T-helper 2 cell treated with Interferon-gamma antibody and Interleukin-4, amounts not matched to agents 5 μg/mL and 100 μg/mL, for 36 hours (primary cell): ENCODE results near the gene RAD18.

ENCODE experiments used
- DNase-seq: peaks from one replicate; pipeline ENCODE4 v3.0.0; 2021; ENCODE audit warnings: low spot score
- H3K27ac Mint-ChIP-seq: one replicate; pipeline ENCODE4 v1.8.0; 2021; ENCODE audit warnings: mild to moderate bottlenecking, mixed read lengths
- H3K27me3 Mint-ChIP-seq: one replicate; pipeline ENCODE4 v1.8.0; 2021; ENCODE audit warnings: low read depth, mixed read lengths
- H3K36me3 Mint-ChIP-seq: one replicate; pipeline ENCODE4 v1.8.0; 2021; ENCODE audit warnings: low read depth, mixed read lengths
- H3K4me1 Mint-ChIP-seq: one replicate; pipeline ENCODE4 v1.8.0; 2021; ENCODE audit warnings: low read depth, mixed read lengths
- H3K4me3 Mint-ChIP-seq: one replicate; pipeline ENCODE4 v1.8.0; 2022; ENCODE audit warnings: mild to moderate bottlenecking, moderate library complexity, mixed read lengths
- H3K9me3 Mint-ChIP-seq: one replicate; pipeline ENCODE4 v1.8.0; 2021; ENCODE audit warnings: mixed read lengths

Gene RAD18

GRCh38 chr3:8966150-8966819, 3.0 kb upstream of the RAD18 start:
- no peaks in the 10 kb centered on the region for H3K9me3 Mint-ChIP-seq
- DNase-seq: no peak
- no peak overlapping the region for H3K27ac Mint-ChIP-seq

GRCh38 chr3:8964436-8965370, 1.4 kb upstream of the RAD18 start:
- H3K27me3 Mint-ChIP-seq: peaks cover 5% of the 10 kb centered on the region
- no peaks in the 10 kb centered on the region for H3K9me3 Mint-ChIP-seq
- H3K27ac Mint-ChIP-seq: no peak overlapping the region
- DNase-seq: no peak
- H3K4me1 Mint-ChIP-seq: peaks cover 27% of the 10 kb centered on the region
- peaks cover 14% of the 10 kb centered on the region for H3K36me3 Mint-ChIP-seq
- H3K4me3 Mint-ChIP-seq: peak overlapping the region; percentile 92

More at GRCh38 chr3:8966150-8966819, 3.0 kb upstream of the RAD18 start:
- Mint-ChIP-seq H3K27me3 (peaks cover 5% of the 10 kb centered on the region), H3K4me3 (no peak overlapping the region), H3K4me1 (peaks cover 15% of the 10 kb centered on the region), H3K36me3 (peaks cover 2% of the 10 kb centered on the region)

- Mint-ChIP-seq H3K4me3 (peak overlapping the region; percentile 92), H3K36me3 (peaks cover 29% of the 10 kb centered on the region), H3K9me3 (no peaks in the 10 kb centered on the region), H3K27me3 (peaks cover 5% of the 10 kb centered on the region), H3K27ac (peak overlapping the region; percentile 96), H3K4me1 (peaks cover 31% of the 10 kb centered on the region)
- DNase-seq: no peak
Measured at GRCh38 chr3:8962226-8962861, 928 bp downstream of the RAD18 start.

DNA sequence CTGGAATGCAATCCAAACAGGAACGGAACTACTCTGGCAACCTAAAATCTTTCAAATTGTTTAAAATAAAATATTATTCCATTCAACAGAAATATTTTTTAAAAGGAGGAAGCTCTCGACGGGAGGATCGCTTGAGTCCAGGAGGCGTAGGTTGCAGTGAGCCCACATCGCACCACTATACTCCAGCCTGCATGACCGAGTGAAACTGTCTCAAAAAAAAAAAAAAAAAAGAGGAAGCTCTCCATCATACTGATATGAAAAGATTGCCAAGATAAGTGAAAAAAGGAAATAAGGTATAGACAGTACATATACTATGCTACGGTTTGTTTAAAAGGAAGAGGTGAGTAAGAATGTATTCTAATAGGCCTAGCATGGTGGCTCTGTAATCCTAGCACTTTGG, 3.6 kb downstream of the RAD18 start:
- H3K27me3 Mint-ChIP-seq: peaks cover 2% of the 10 kb centered on the region
- peak overlapping the region; percentile 30 for H3K4me3 Mint-ChIP-seq
- H3K4me1 Mint-ChIP-seq: peaks cover 36% of the 10 kb centered on the region
- H3K9me3 Mint-ChIP-seq: no peaks in the 10 kb centered on the region
- peaks cover 39% of the 10 kb centered on the region for H3K36me3 Mint-ChIP-seq
- DNase-seq: no peak
- no peak overlapping the region for H3K27ac Mint-ChIP-seq

DNA sequence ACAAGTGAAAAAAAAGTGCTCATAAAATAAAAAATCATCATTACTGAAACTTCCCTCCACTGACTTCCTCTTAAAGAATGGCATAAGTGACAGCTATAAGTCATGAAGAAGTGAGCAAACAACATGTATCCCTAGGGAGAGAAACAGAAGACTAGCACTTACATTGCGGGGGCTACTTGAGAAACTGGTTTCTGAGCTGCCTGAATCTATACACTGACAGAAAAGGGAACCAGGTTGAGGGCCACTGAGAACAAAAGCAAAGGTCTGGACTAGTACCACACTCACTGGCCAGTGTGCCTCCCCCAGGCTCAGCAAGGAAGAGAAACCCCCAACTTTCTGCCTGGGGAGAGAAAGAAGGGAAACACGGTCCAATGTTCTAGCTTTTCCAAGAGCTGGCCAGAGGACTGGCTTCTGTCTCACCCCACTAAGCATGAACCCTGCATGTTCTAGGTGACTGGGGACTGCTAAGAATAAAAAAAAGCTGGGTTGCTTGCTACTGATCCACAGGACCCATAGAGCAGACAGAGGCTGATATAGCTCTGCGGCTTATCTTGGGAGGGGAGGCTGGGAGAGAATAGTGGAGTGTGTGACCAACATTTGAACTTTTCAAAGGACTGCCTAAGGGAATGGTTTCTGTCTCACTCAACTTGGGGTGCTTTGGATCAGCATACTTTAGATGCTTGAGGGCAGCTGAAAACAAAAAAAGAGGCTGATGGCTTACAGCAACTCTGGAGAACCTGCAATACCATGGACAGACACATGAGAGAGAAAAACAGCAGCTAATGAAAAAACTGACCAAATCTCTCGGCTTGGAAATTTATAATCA, 8.1 kb downstream of the RAD18 start:
- H3K9me3 Mint-ChIP-seq: no peaks in the 10 kb centered on the region
- H3K27ac Mint-ChIP-seq: no peak overlapping the region
- no peak for DNase-seq
- no peaks in the 10 kb centered on the region for H3K27me3 Mint-ChIP-seq
- peaks cover 34% of the 10 kb centered on the region for H3K36me3 Mint-ChIP-seq
- peaks cover 19% of the 10 kb centered on the region for H3K4me1 Mint-ChIP-seq
- no peak overlapping the region for H3K4me3 Mint-ChIP-seq

- H3K9me3 Mint-ChIP-seq: no peaks in the 10 kb centered on the region
- peaks cover 21% of the 10 kb centered on the region for H3K36me3 Mint-ChIP-seq
- H3K27ac Mint-ChIP-seq: no peak overlapping the region
- H3K4me3 Mint-ChIP-seq: no peak overlapping the region
- no peak for DNase-seq
- peaks cover 20% of the 10 kb centered on the region for H3K4me1 Mint-ChIP-seq
- no peaks in the 10 kb centered on the region for H3K27me3 Mint-ChIP-seq
Measured at GRCh38 chr3:8953313-8953712, 10.0 kb downstream of the RAD18 start.

DNA sequence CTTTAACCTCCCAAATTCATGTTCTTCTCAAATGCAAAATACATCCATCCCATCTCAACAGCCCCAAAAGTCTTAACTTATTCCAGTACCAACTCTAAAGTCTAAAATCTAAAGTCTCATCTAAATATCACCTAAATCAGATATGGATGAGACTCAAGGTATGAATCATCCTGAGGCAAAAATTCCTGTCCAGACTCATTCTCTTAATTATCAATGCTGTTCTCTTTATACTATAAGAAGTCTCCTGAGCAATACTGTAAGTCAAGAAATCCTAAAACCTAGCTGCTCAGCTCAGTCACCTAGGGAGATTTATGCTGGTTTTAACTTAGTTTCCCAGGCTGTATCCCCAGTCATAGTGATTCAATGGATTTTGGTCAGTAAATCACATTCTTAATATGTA, 11.1 kb downstream of the RAD18 start:
- H3K27ac Mint-ChIP-seq: no peak overlapping the region
- no peak overlapping the region for H3K4me3 Mint-ChIP-seq
- no peaks in the 10 kb centered on the region for H3K27me3 Mint-ChIP-seq
- no peaks in the 10 kb centered on the region for H3K9me3 Mint-ChIP-seq
- peaks cover 17% of the 10 kb centered on the region for H3K4me1 Mint-ChIP-seq
- no peak for DNase-seq
- H3K36me3 Mint-ChIP-seq: peaks cover 17% of the 10 kb centered on the region

DNA sequence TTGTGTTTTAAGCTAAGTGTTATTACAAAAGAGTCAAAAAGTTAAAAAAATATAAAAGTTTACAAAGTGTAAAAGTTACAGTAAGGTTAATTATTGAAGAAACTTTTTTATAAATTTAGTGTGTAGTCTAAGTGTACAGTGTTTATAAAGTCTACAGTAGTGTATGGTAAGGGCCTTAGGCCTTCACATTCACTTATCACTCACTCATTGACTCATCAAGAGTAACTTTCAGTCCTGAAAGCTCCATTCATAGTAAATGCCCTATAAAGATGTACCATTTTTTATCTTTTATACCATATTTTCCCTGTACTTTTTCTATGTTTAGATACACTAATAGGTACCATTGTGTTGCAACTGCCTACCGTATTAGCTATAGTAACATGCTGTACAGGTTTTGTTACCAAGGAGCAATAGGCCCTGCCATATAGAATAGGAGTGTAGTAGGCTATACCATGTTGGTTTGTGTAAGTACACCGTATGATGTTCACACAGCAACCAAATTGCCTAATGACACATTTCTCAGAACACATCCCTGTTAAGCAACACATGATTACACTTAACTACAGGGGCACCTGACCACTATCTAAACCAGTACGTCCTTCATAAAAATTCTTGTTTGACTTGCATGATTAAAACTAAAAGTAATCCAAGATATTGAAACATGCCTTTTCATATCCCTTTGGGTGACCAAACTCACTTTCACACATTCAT, 17.2 kb downstream of the RAD18 start:
- DNase-seq: no peak
- Mint-ChIP-seq H3K27me3 (no peaks in the 10 kb centered on the region), H3K27ac (no peak overlapping the region), H3K36me3 (peaks cover 50% of the 10 kb centered on the region), H3K9me3 (peaks cover 15% of the 10 kb centered on the region), H3K4me3 (no peak overlapping the region), H3K4me1 (peaks cover 7% of the 10 kb centered on the region)

DNA sequence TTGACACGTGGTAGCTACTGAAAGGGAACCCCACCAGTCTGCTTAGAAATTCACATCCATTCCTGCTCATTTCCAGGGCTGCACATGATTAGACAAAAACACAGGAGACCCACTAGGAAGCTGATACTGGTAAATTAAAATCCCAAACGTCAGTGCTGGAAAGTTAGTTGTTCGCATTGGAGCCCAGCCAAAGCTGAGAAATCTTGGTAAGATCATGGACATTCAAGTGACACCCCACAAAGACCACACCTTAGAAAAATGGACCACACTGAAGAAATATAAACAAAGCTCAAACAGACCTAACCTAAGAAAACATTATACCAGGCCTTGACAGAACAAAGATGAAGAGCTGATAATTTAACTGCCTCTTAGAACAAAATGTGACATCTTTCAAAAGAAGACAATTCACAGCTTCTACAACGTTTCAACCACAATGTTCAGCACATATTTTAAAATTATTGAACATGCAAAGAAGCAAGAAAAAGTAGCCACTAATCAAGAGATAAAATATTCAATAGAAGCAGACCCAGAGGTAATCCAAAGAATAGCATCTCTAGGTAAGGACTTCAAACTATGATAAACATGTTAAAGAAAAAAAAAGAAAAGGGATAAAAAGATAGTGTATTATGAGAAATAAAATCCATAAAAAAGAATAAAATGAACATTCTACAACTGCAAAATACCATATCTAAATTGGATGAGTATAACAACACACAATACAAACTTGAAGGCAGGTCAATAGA, 20.4 kb downstream of the RAD18 start:
- no peak for DNase-seq
- H3K4me3 Mint-ChIP-seq: no peak overlapping the region
- peaks cover 2% of the 10 kb centered on the region for H3K4me1 Mint-ChIP-seq
- peaks cover 64% of the 10 kb centered on the region for H3K36me3 Mint-ChIP-seq
- no peaks in the 10 kb centered on the region for H3K27me3 Mint-ChIP-seq
- H3K27ac Mint-ChIP-seq: no peak overlapping the region
- peaks cover 15% of the 10 kb centered on the region for H3K9me3 Mint-ChIP-seq

- Mint-ChIP-seq H3K9me3 (peaks cover 15% of the 10 kb centered on the region), H3K27ac (no peak overlapping the region), H3K4me3 (no peak overlapping the region), H3K27me3 (no peaks in the 10 kb centered on the region), H3K36me3 (peaks cover 63% of the 10 kb centered on the region), H3K4me1 (peaks cover 2% of the 10 kb centered on the region)
- no peak for DNase-seq
Measured at GRCh38 chr3:8942115-8942514, 21.2 kb downstream of the RAD18 start.

DNA sequence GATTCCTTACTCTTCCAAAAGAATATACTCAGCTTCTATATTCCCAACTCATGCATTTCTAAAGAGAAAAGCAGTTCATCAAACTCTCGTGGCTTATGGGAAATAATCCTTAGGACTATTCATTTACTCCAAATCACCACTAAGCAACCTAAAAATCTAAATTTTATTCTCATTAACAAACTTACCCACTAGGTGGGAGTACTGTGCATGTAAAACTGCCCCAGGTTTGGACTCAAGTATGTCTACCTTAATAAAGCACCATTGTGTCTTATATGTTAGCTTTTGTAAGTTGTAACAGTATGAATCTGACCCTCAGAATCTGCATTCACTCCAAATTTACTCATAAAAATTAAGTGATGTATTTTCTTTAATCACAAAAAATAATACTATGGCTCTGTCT, 25.3 kb downstream of the RAD18 start:
- Mint-ChIP-seq H3K36me3 (peaks cover 49% of the 10 kb centered on the region), H3K27me3 (no peaks in the 10 kb centered on the region), H3K27ac (no peak overlapping the region), H3K4me1 (peaks cover 2% of the 10 kb centered on the region), H3K4me3 (no peak overlapping the region), H3K9me3 (peaks cover 5% of the 10 kb centered on the region)
- no peak for DNase-seq

GRCh38 chr3:8937064-8938020, 25.9 kb downstream of the RAD18 start:
- H3K4me3 Mint-ChIP-seq: no peak overlapping the region
- no peak for DNase-seq
- no peaks in the 10 kb centered on the region for H3K27me3 Mint-ChIP-seq
- H3K27ac Mint-ChIP-seq: no peak overlapping the region
- peaks cover 42% of the 10 kb centered on the region for H3K36me3 Mint-ChIP-seq
- peaks cover 2% of the 10 kb centered on the region for H3K4me1 Mint-ChIP-seq
- no peaks in the 10 kb centered on the region for H3K9me3 Mint-ChIP-seq
